Natural killer cell (primary cell): Measurements from ENCODE around the gene PXN. TPM values are rescaled to one million over a fixed set of nuclear protein-coding genes. Genes with fewer than 3 reads are reported as not detected.

ENCODE experiments used
- ATAC-seq, 3 donors: fragments of 150-1000 bp in 2 of 3; fragments of 200-7000 bp in 1 of 3; cut with Tn5 transposase; 1 replicate in 1 of 3; 2 replicates in 2 of 3; pipeline ENCODE4 v1.10.0; 2021; ENCODE audit warnings: mild to moderate bottlenecking in 2 of 3, moderate library complexity in 2 of 3
- DNase-seq, 2 donors: peaks; one replicate each; pipeline versions ENCODE4 v3.0.0 to v3.0.0-alpha.2; 2013 to 2021; ENCODE audit warnings: mixed read lengths in 1 of 2
- H3K27ac ChIP-seq: one replicate; pipeline ENCODE4 v1.5.1; 2013; ENCODE audit warnings: mild to moderate bottlenecking, low read length
- H3K27me3 ChIP-seq: one replicate; pipeline ENCODE4 v1.6.1; 2013; ENCODE audit warnings: low read length; ENCODE audit not compliant: control insufficient read depth, insufficient read depth
- H3K36me3 ChIP-seq: one replicate; pipeline ENCODE4 v1.6.1; 2013; ENCODE audit warnings: low read length; ENCODE audit not compliant: control insufficient read depth, insufficient read depth
- H3K4me1 ChIP-seq: one replicate; pipeline ENCODE4 v1.6.1; 2013; ENCODE audit warnings: low read length; ENCODE audit not compliant: control insufficient read depth, insufficient read depth
- H3K4me3 ChIP-seq: one replicate; pipeline ENCODE4 v1.5.1; 2013; ENCODE audit warnings: low read length
- H3K9me3 ChIP-seq: one replicate; pipeline ENCODE4 v1.6.1; 2013; ENCODE audit warnings: low read length; ENCODE audit not compliant: control insufficient read depth, insufficient read depth
- H3K27ac Mint-ChIP-seq, 2 donors: one replicate each; pipeline ENCODE4 v1.8.0; 2022; ENCODE audit warnings: mild to moderate bottlenecking in 2 of 2, mixed read lengths in 2 of 2, moderate library complexity in 1 of 2
- H3K27me3 Mint-ChIP-seq, 2 donors: one replicate each; pipeline ENCODE4 v1.8.0; 2022; ENCODE audit warnings: low read depth in 2 of 2, mixed read lengths in 2 of 2
- H3K36me3 Mint-ChIP-seq: one replicate; pipeline ENCODE4 v1.8.0; 2022; ENCODE audit warnings: mixed read lengths
- H3K4me1 Mint-ChIP-seq, 2 donors: one replicate each; pipeline ENCODE4 v1.8.0; 2022; ENCODE audit warnings: mixed read lengths in 2 of 2
- H3K4me3 Mint-ChIP-seq: one replicate; pipeline ENCODE4 v1.8.0; 2022; ENCODE audit warnings: mild to moderate bottlenecking, moderate library complexity, mixed read lengths
- H3K9me3 Mint-ChIP-seq, 2 donors: one replicate each; pipeline ENCODE4 v1.8.0; 2022; ENCODE audit warnings: mixed read lengths in 2 of 2
- CTCF ChIP-seq: fragments of 200-600 bp; IDR thresholded peaks from one replicate; pipeline ENCODE4 v1.8.0; 2022; ENCODE audit warnings: antibody characterized with exemption
- WGBS: methylation state at CpG from one replicate; pipeline ENCODE4 v1.1.7; 2013; ENCODE audit warnings: missing lambda C conversion rate; ENCODE audit not compliant: insufficient coverage; 5-methylcytosine and 5-hydroxymethylcytosine counted together
- intact Hi-C: fragments of 100-400 bp; cut with micrococcal nuclease; formaldehyde crosslinking; loops from one replicate; pipeline ENCODE4 v1.14.2; 2022
- total RNA-seq, 4 donors: library from RNA; stranded (reverse); fragments of 120-200 nt in 1 of 4; gene quantifications; one replicate each; pipeline versions ENCODE4 v1.2.3 to v1.2.4, GENCODE V29; 2013 to 2022

Gene PXN
- total RNA-seq, 3 donors from 2014 or later (not counting 1 experiment from before 2014, with no cell fraction given): 436 to 504 (median 478) TPM

DNA sequence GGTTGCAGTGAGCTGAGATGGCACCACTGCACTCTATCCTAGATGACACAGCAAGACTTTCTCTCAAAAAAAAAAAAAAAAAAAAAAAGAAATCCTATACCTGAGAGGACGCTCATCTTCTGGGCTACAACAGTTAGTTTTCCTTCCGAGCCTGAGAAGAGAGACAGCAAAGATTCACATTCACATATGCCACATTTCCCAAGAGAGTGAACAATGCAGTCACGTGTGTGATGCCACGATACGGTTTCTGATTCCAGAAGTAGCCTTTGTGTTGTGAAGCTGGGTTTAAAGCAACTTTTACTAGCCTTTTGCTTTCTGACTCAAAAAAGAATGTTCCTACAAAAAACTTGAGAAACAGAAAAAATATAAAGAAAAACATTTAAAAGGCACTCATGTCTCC is 90.5 kb downstream of the PXN start:
- no peak for TF ChIP-seq CTCF
- WGBS: 53% methylated on average over 5 of the region's 5 CpGs
- intact Hi-C loops: loop anchor here (2.0 kb wide), 1 partner anchor 18 kb away; no protein-coding TSS in a partner anchor
- H3K4me3 Mint-ChIP-seq: no peak overlapping the region
- no peaks in the 10 kb centered on the region for H3K4me1 Mint-ChIP-seq
- peaks cover 75% of the 10 kb centered on the region for H3K36me3 ChIP-seq
- H3K27ac ChIP-seq: no peak overlapping the region
- peaks cover 8% of the 10 kb centered on the region for H3K36me3 Mint-ChIP-seq
- H3K27me3 Mint-ChIP-seq: no peaks in the 10 kb centered on the region
- ATAC-seq (no peak), DNase-seq (no peak)
- H3K27ac Mint-ChIP-seq: no peak overlapping the region
- H3K27me3 ChIP-seq: no peaks in the 10 kb centered on the region
- H3K9me3 ChIP-seq: no peaks in the 10 kb centered on the region
- H3K9me3 Mint-ChIP-seq: no peaks in the 10 kb centered on the region
- no peaks in the 10 kb centered on the region for H3K4me1 ChIP-seq
- no peak overlapping the region for H3K4me3 ChIP-seq

DNA sequence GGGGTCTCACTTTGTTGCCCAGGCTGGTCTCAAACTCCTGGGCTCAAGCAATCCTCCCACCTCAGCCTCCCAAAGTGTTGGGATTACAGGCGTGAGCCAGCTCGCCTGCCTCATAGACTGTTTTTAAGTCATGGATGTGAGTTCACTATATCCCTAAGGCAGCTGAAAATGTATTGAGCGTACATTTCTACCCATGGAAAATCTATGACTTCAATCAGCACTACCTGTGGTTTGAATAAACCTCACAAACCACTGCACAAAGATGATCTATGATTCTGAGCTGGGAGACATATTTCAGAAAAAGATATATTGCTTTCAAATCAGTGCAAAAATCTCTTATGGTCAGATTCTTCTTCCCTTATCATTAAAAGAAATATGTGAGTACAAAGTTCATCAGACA is 93.5 kb downstream of the PXN start:
- TF ChIP-seq CTCF: no peak
- no peaks in the 10 kb centered on the region for H3K4me1 ChIP-seq
- DNase-seq (no peak), ATAC-seq (no peak)
- H3K27me3 ChIP-seq: no peaks in the 10 kb centered on the region
- no peak overlapping the region for H3K27ac ChIP-seq
- H3K36me3 ChIP-seq: peaks cover 71% of the 10 kb centered on the region
- Mint-ChIP-seq H3K4me1 (peaks cover 0 to 4% of the 10 kb centered on the region in 2 donors), H3K4me3 (no peak overlapping the region), H3K27ac (no peak overlapping the region), H3K36me3 (no peaks in the 10 kb centered on the region), H3K27me3 (no peaks in the 10 kb centered on the region), H3K9me3 (no peaks in the 10 kb centered on the region)
- intact Hi-C loops: no loop called here
- H3K4me3 ChIP-seq: no peak overlapping the region
- H3K9me3 ChIP-seq: no peaks in the 10 kb centered on the region
- WGBS: 97% methylated on average over 3 of the region's 3 CpGs

DNA sequence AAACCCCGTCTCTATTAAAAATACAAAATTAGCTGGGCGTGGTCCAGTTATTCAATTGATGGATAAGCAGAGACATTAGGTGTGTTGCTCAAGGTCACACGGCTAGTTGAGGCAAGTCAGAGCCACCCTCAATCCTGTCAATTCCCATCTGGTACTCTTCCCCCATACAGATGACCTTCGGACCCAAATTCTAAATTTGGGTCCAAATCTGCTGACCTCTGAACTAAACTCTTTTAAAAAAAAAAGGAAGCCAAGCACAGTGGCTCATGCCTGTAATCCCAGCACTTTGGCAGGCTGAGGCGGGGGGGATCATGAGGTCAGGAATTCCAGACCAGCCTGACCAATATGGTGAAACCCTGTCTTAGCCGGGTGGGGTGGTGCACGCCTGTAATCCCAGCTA is 94.9 kb downstream of the PXN start:
- Mint-ChIP-seq H3K4me3 (no peak overlapping the region), H3K9me3 (no peaks in the 10 kb centered on the region), H3K4me1 (peaks cover 0 to 4% of the 10 kb centered on the region in 2 donors), H3K36me3 (no peaks in the 10 kb centered on the region), H3K27ac (no peak overlapping the region), H3K27me3 (no peaks in the 10 kb centered on the region)
- intact Hi-C loops: no loop called here
- Histone ChIP-seq H3K4me1 (no peaks in the 10 kb centered on the region), H3K9me3 (no peaks in the 10 kb centered on the region), H3K36me3 (peaks cover 57% of the 10 kb centered on the region), H3K27me3 (no peaks in the 10 kb centered on the region), H3K4me3 (no peak overlapping the region), H3K27ac (no peak overlapping the region)
- ATAC-seq (no peak), DNase-seq (no peak)
- TF ChIP-seq CTCF: no peak
- 99% methylated on average over 7 of the region's 7 CpGs for WGBS

GRCh38 chr12:120169946-120170345 is 95.6 kb downstream of the PXN start:
- H3K4me1 ChIP-seq: no peaks in the 10 kb centered on the region
- Mint-ChIP-seq H3K27me3 (no peaks in the 10 kb centered on the region), H3K4me1 (peaks cover 0 to 4% of the 10 kb centered on the region in 2 donors), H3K4me3 (no peak overlapping the region), H3K36me3 (no peaks in the 10 kb centered on the region), H3K9me3 (no peaks in the 10 kb centered on the region), H3K27ac (no peak overlapping the region)
- ATAC-seq (no peak), DNase-seq (no peak)
- no peak overlapping the region for H3K27ac ChIP-seq
- peaks cover 51% of the 10 kb centered on the region for H3K36me3 ChIP-seq
- H3K9me3 ChIP-seq: no peaks in the 10 kb centered on the region
- H3K4me3 ChIP-seq: no peak overlapping the region
- no peaks in the 10 kb centered on the region for H3K27me3 ChIP-seq
- intact Hi-C loops: no loop called here
- no peak for TF ChIP-seq CTCF
- 100% methylated on average over 2 of the region's 2 CpGs for WGBS
